Measurements from ENCODE around the gene STX1B.

DNA sequence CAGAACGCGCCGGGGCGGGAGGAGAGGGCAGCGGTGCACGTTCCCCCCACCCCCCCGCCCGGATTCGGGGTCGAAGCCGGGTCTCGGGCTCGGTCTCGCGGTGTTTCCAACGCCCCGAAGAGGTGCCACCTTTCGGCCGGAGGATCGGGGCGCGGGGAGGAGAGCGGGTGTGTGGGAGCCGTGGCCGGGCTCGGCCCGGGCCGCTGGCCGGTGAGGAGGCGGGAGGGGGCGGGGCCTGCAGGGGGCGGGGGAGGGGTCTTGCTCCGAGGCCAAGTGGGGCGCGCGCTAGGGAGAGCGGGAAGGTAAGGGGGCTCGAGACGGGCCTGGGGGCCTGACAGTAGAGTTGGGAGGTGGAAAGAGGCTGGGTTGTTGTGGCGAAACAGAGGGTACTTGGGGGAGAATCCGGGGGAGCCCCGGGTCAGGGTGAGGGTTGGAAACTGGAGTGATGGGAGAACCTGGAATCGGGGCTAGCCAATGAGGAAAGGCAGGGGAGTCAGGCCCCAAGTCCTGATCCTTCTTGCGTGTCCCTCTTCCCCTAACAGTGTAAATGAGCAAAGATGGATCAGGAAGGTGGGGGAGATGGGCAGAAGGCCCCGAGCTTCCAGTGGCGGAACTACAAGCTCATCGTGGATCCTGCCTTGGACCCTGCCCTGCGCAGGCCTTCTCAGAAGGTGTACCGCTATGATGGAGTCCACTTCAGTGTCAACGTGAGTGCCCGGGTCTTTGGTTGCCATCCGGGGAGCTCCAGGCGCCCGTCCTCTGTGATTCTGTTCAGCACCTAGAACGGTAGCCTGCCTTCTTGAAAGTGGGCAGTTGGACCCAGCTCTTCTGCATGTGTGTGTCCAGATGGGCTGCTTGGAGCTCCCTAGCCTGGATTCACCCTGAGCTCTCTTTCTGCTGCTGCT is 52.0 kb downstream of the STX1B start:
- TF ChIP-seq TAF1 (IDR thresholded peaks at IDR 0.05; ENCODE audit: borderline replicate concordance, insufficient read depth, low read length) (no peak), POLR2AphosphoS5 (IDR thresholded peaks at IDR 0.05; ENCODE audit: low read depth, low read length) (no peak)
